ENCODE results near the gene ANO7. TPM values are rescaled to one million over a fixed set of nuclear protein-coding genes. Genes with fewer than 3 reads are reported as not detected.
A peak's percentile ranks its signal among the peaks of the same experiment; 100 is the strongest.

ANO7 gene
- total and polyA plus RNA-seq, 2 donors (not counting 1 experiment from before 2014, with no cell fraction given), result 0.64 to 1.8 TPM

DNA sequence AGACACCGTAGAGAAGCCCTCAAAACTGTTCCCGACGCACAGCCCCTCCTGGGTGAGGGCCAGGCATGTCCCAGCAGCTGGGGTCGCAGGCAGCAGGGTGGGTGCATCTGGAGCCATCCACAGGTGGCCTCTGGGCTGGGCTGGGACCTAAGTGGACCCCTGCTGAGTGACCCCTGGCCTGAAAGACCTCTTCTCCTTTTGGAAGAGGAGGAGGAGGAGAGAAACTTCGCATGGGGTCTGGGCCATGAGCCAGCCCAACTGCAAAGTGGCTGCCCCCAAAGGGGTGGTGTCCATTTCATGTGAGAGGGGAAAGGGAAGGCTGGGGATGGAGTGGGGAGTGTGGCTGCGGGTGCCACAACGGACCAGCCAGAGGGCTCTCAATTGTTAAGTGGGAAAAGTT, 25.1 kb downstream of the ANO7 start:
- Mint-ChIP-seq H3K9me3 (ENCODE audit: insufficient read depth) (no peaks in the 10 kb centered on the region), H3K27me3 (no peaks in the 10 kb centered on the region), H3K4me3 (no peak overlapping the region), H3K4me1 (peaks cover 5% of the 10 kb centered on the region), H3K27ac (no peak overlapping the region)
- no peaks in the 10 kb centered on the region for H3K9me3 ChIP-seq (ENCODE audit: control extremely low read depth in 1 of 3, control insufficient read depth in 2 of 3, insufficient read depth in 1 of 3, low read length in 2 of 3)
- H3K4me1 ChIP-seq (ENCODE audit: control insufficient read depth in 2 of 2, insufficient read depth in 2 of 2, low read length in 2 of 2), result peaks cover 1 to 6% of the 10 kb centered on the region in 2 donors
- H3K27me3 ChIP-seq (replicated peaks in 1 of 4; ENCODE audit: control extremely low read depth in 1 of 4, control insufficient read depth in 3 of 4, insufficient read depth in 4 of 4, low read length in 3 of 4), result no peaks in the 10 kb centered on the region
- no peak overlapping the region for H3K4me3 ChIP-seq (ENCODE audit: control extremely low read depth in 1 of 5, extremely low read depth in 1 of 5, insufficient read depth in 1 of 5, low read depth in 2 of 5, low read length in 4 of 5)
- ChIA-PET CTCF (no interaction called here), POLR2A (no interaction called here)
- DNase-seq, result no peak
- ATAC-seq (ENCODE audit: low read depth), result no peak
- no peak overlapping the region for H3K4me2 ChIP-seq (replicated peaks; ENCODE audit: low read depth, low read length, poor library complexity, severe bottlenecking)
- H3K36me3 ChIP-seq (replicated peaks in 1 of 2; ENCODE audit: control extremely low read depth in 1 of 2, control insufficient read depth in 1 of 2, extremely low read depth in 1 of 2, insufficient read depth in 2 of 2, low read length in 1 of 2), result no peaks in the 10 kb centered on the region
- 81% methylated on average over 7 of the region's 7 CpGs for WGBS (ENCODE audit: insufficient coverage)
- TF ChIP-seq, protein P1, sequence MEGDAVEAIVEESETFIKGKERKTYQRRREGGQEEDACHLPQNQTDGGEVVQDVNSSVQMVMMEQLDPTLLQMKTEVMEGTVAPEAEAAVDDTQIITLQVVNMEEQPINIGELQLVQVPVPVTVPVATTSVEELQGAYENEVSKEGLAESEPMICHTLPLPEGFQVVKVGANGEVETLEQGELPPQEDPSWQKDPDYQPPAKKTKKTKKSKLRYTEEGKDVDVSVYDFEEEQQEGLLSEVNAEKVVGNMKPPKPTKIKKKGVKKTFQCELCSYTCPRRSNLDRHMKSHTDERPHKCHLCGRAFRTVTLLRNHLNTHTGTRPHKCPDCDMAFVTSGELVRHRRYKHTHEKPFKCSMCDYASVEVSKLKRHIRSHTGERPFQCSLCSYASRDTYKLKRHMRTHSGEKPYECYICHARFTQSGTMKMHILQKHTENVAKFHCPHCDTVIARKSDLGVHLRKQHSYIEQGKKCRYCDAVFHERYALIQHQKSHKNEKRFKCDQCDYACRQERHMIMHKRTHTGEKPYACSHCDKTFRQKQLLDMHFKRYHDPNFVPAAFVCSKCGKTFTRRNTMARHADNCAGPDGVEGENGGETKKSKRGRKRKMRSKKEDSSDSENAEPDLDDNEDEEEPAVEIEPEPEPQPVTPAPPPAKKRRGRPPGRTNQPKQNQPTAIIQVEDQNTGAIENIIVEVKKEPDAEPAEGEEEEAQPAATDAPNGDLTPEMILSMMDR (IDR thresholded peaks at IDR 0.05), result no peak
- no peak for TF ChIP-seq EZH2 (IDR thresholded peaks at IDR 0.05; ENCODE audit: borderline replicate concordance, insufficient read depth, low read depth, low read length, poor library complexity, severe bottlenecking)
- H3K9ac ChIP-seq (ENCODE audit: low read length), result no peak overlapping the region
- no peaks in the 10 kb centered on the region for H3K79me2 ChIP-seq (ENCODE audit: control insufficient read depth, insufficient read depth, low read length)
- no peak overlapping the region for H2AFZ ChIP-seq (ENCODE audit: insufficient read depth, low read depth, low read length, poor library complexity, severe bottlenecking)
- no peaks in the 10 kb centered on the region for H4K20me1 ChIP-seq (ENCODE audit: control insufficient read depth, insufficient read depth, low read length, poor library complexity, severe bottlenecking)
- intact Hi-C loops (cut with micrococcal nuclease), result loop anchor here (10.0 kb wide), 1 partner anchor 421 kb away; the partner anchor contains the start of genes ATG4B and THAP4
- no peak overlapping the region for H3K27ac ChIP-seq (ENCODE audit: low read length in 2 of 2)

DNA sequence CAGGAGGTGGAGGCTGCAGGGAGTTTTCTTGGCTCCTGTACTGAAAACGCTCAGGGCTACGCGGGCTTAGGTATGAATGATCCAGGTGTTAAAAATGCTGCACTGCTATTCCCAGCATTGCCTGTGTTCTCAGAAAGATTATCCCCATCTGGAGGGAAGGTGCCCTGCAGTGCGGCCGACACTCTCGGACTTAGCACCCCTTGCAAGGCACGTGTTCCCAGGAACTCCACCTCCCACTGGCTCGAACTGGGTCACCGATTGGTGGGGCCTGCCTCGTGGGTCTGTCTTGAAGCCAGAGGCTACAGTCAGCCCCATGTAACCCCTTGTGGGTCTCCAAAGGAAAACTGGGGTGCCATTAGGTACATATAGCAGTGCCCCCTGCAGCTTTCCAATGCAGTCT, 25.7 kb downstream of the ANO7 start:
- Histone ChIP-seq H3K27me3 (replicated peaks in 1 of 4; ENCODE audit: control extremely low read depth in 1 of 4, control insufficient read depth in 3 of 4, insufficient read depth in 4 of 4, low read length in 3 of 4) (no peaks in the 10 kb centered on the region), H3K4me3 (ENCODE audit: control extremely low read depth in 1 of 5, extremely low read depth in 1 of 5, insufficient read depth in 1 of 5, low read depth in 2 of 5, low read length in 4 of 5) (no peak overlapping the region), H3K79me2 (ENCODE audit: control insufficient read depth, insufficient read depth, low read length) (no peaks in the 10 kb centered on the region), H3K9me3 (ENCODE audit: control extremely low read depth in 1 of 3, control insufficient read depth in 2 of 3, insufficient read depth in 1 of 3, low read length in 2 of 3) (no peaks in the 10 kb centered on the region), H3K27ac (ENCODE audit: low read length in 2 of 2) (no peak overlapping the region), H2AFZ (ENCODE audit: insufficient read depth, low read depth, low read length, poor library complexity, severe bottlenecking) (no peak overlapping the region), H4K20me1 (ENCODE audit: control insufficient read depth, insufficient read depth, low read length, poor library complexity, severe bottlenecking) (no peaks in the 10 kb centered on the region), H3K4me1 (ENCODE audit: control insufficient read depth in 2 of 2, insufficient read depth in 2 of 2, low read length in 2 of 2) (peaks cover 8 to 12% of the 10 kb centered on the region in 2 donors), H3K36me3 (replicated peaks in 1 of 2; ENCODE audit: control extremely low read depth in 1 of 2, control insufficient read depth in 1 of 2, extremely low read depth in 1 of 2, insufficient read depth in 2 of 2, low read length in 1 of 2) (no peaks in the 10 kb centered on the region), H3K9ac (ENCODE audit: low read length) (no peak overlapping the region), H3K4me2 (replicated peaks; ENCODE audit: low read depth, low read length, poor library complexity, severe bottlenecking) (no peak overlapping the region)
- ChIA-PET CTCF (interaction anchor here (0.6 to 1.0 kb wide), 2 partner anchors 64 to 136 kb away, joined by 3 to 4 read pairs; partner anchors contain the start of gene PPP1R7), POLR2A (no interaction called here)
- no peak for TF ChIP-seq EZH2 (IDR thresholded peaks at IDR 0.05; ENCODE audit: borderline replicate concordance, insufficient read depth, low read depth, low read length, poor library complexity, severe bottlenecking)
- TF ChIP-seq, protein P1 (IDR thresholded peaks at IDR 0.05), result no peak
- intact Hi-C loops (cut with micrococcal nuclease), result loop anchor here (10.0 kb wide), 1 partner anchor 421 kb away; the partner anchor contains the start of genes ATG4B and THAP4
- Mint-ChIP-seq H3K27me3 (no peaks in the 10 kb centered on the region), H3K4me1 (peaks cover 11% of the 10 kb centered on the region), H3K4me3 (no peak overlapping the region), H3K9me3 (ENCODE audit: insufficient read depth) (no peaks in the 10 kb centered on the region), H3K27ac (no peak overlapping the region)
- peak; percentile 30 for DNase-seq
- WGBS (ENCODE audit: insufficient coverage), result 75% methylated on average over 10 of the region's 10 CpGs
- no peak for ATAC-seq (ENCODE audit: low read depth)

All from B cell (primary cell).